Esophagus muscularis mucosa (tissue), 4 donors: ENCODE data around the gene GNAS-AS1. TPM values are rescaled to one million over a fixed set of nuclear protein-coding genes. Genes with fewer than 3 reads are reported as not detected.

ENCODE experiments used
- DNase-seq: peaks from one replicate; pipeline ENCODE4 v3.0.0-alpha.2; 2017; ENCODE audit errors: extremely low spot score
- H3K27ac ChIP-seq, 4 donors: fragments of 200-600 bp; sonication (generic); replicated peaks in 1 of 4; 1 replicate in 3 of 4; 2 replicates in 1 of 4; pipeline ENCODE4 v1.5.1; 2016 to 2019; ENCODE audit warnings: mild to moderate bottlenecking in 1 of 4
- H3K27me3 ChIP-seq, 4 donors: fragments of 200-600 bp; sonication (generic); one replicate each; pipeline versions ENCODE4 v1.5.1 to v1.6.0; 2016 to 2019
- H3K36me3 ChIP-seq, 4 donors: fragments of 200-600 bp; sonication (generic); one replicate each; pipeline ENCODE4 v1.5.1; 2016 to 2019
- H3K4me1 ChIP-seq, 4 donors: fragments of 200-600 bp; sonication (generic); one replicate each; pipeline ENCODE4 v1.5.1; 2016 to 2019
- H3K4me3 ChIP-seq, 4 donors: fragments of 200-600 bp; sonication (generic); 1 replicate in 2 of 4; 2 replicates in 2 of 4; pipeline ENCODE4 v1.5.1; 2016 to 2019; ENCODE audit warnings: mild to moderate bottlenecking in 4 of 4, moderate library complexity in 1 of 4
- H3K9me3 ChIP-seq, 4 donors: fragments of 200-600 bp; sonication (generic); 1 replicate in 3 of 4; 2 replicates in 1 of 4; pipeline ENCODE4 v1.5.1; 2016 to 2019
- EP300 ChIP-seq: sonication (generic); formaldehyde crosslinking; IDR thresholded peaks from one replicate; pipeline ENCODE4 v1.6.1; 2017; ENCODE audit warnings: antibody characterized with exemption
- POLR2A ChIP-seq: fragments of 450-650 bp; IDR thresholded peaks from one replicate; pipeline ENCODE4 v1.6.1; 2017; ENCODE audit warnings: antibody characterized with exemption, moderate library complexity, mild to moderate bottlenecking, low read depth
- POLR2AphosphoS5 ChIP-seq, 2 donors: sonication (generic); formaldehyde crosslinking; IDR thresholded peaks; one replicate each; pipeline ENCODE4 v1.6.1; 2017; ENCODE audit warnings: antibody characterized with exemption in 2 of 2
- WGBS: methylation state at CpG from one replicate; pipeline ENCODE4 v1.1.5; 2018; 5-methylcytosine and 5-hydroxymethylcytosine counted together
- intact Hi-C: fragments of 100-400 bp; cut with DNase I; formaldehyde crosslinking; loops from one replicate; pipeline ENCODE4 v1.15.1; 2023
- total RNA-seq, 4 donors: library from RNA; depleted of rRNA; stranded (reverse); fragments of >200 nt; gene quantifications; one replicate each; pipeline versions ENCODE4 v1.1.0 to v1.2.1, GENCODE V29; 2016
- TF ChIP-seq, protein P1 (sequence below), 3 experiments: fragments of 200-600 bp in 2 of 3; fragments of 450-650 bp in 1 of 3; sonication (generic) in 2 of 3; IDR thresholded peaks; one replicate each; pipeline ENCODE4 v1.5.1; 2017 to 2019; ENCODE audit warnings: antibody characterized with exemption in 3 of 3, mild to moderate bottlenecking in 2 of 3, moderate library complexity in 1 of 3

Gene GNAS-AS1
- total RNA-seq, 4 donors from 2014 or later = 0.13 to 0.42 (median 0.23) TPM; not detected in 1

DNA sequence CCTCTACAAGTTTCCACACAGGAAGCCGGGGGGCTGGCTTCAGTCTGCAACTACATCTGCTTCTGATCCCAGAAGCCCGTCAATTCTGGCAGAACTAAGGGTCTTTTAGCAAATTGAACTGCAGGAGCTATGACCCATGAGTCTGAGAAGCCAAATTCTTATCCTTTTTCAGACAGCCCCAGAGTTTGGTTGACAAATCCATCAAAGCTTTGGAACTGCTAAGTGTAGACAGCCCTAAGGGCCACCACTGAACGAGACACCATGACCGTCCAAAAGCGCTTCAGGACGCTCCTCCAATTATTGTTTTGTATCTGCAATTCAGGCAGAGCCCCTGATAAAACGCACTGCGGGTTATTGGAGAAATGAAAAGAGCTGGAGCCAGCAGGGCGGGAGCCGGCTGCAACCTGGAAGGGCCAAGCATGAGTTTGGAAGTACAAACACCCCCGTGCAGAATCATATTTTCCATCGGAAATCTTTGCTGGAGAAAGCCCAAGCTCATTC is 67.1 kb downstream of the GNAS-AS1 start:
- peaks cover 0 to 51% (median 0%) of the 10 kb centered on the region in 4 donors for H3K27me3 ChIP-seq
- 74% methylated on average over 12 of the region's 12 CpGs for WGBS
- H3K4me1 ChIP-seq = no peaks in the 10 kb centered on the region
- DNase-seq = no peak
- no peak overlapping the region for H3K4me3 ChIP-seq
- intact Hi-C loops = no loop called here
- H3K36me3 ChIP-seq = no peaks in the 10 kb centered on the region
- H3K9me3 ChIP-seq = no peaks in the 10 kb centered on the region
- TF ChIP-seq POLR2A (no peak), POLR2AphosphoS5 (IDR thresholded peaks at IDR 0.05) (no peak), EP300 (no peak)
- TF ChIP-seq, protein P1, sequence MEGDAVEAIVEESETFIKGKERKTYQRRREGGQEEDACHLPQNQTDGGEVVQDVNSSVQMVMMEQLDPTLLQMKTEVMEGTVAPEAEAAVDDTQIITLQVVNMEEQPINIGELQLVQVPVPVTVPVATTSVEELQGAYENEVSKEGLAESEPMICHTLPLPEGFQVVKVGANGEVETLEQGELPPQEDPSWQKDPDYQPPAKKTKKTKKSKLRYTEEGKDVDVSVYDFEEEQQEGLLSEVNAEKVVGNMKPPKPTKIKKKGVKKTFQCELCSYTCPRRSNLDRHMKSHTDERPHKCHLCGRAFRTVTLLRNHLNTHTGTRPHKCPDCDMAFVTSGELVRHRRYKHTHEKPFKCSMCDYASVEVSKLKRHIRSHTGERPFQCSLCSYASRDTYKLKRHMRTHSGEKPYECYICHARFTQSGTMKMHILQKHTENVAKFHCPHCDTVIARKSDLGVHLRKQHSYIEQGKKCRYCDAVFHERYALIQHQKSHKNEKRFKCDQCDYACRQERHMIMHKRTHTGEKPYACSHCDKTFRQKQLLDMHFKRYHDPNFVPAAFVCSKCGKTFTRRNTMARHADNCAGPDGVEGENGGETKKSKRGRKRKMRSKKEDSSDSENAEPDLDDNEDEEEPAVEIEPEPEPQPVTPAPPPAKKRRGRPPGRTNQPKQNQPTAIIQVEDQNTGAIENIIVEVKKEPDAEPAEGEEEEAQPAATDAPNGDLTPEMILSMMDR (IDR thresholded peaks at IDR 0.05) = no peak
- no peak overlapping the region for H3K27ac ChIP-seq

DNA sequence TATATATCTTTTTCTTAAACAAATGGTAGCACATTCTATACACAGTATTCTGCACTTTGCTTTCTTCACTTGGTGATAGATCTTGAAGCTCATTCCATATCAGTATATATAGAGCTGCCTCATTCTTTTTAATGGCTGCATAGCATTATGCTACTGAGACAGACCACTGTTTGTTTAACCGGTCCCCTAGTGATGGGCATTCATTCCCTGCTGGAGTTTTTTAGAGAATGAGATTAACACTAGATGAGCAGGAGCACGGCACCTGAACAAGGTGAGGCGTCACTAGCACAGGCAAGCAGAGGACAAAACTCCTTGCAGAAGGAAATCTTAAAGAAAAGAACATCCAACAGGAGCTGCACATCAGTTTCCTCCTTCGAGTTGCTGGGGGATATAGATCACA is 69.6 kb downstream of the GNAS-AS1 start:
- H3K36me3 ChIP-seq = no peaks in the 10 kb centered on the region
- no peaks in the 10 kb centered on the region for H3K4me1 ChIP-seq
- intact Hi-C loops = no loop called here
- H3K27ac ChIP-seq = no peak overlapping the region
- peaks cover 0 to 52% (median 0%) of the 10 kb centered on the region in 4 donors for H3K27me3 ChIP-seq
- TF ChIP-seq POLR2A = no peak
- TF ChIP-seq EP300 = no peak
- TF ChIP-seq, protein P1 (IDR thresholded peaks at IDR 0.05) = no peak
- no peak overlapping the region for H3K4me3 ChIP-seq
- WGBS = 83% methylated on average over 4 of the region's 4 CpGs
- no peaks in the 10 kb centered on the region for H3K9me3 ChIP-seq
- DNase-seq = no peak

DNA sequence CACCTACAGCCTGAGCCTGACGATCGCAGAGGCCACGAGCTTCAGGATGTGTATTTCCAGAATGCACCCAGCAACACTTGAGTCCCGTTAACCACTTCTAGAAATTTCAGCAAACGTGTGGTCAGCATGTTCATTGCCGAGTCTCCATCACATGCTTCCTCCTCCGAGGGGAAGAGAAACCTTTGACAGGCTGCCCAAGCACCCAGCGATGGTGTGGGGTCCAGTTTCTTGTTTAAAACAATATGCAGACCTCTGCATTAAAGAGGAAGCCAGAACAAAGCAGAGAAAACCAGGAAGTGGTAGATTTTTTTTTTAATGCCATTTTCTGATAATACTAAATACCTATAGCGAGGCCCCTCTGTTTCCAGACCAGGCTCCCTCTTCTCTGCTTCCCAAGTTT is 71.9 kb downstream of the GNAS-AS1 start:
- intact Hi-C loops = no loop called here
- H3K27ac ChIP-seq = no peak overlapping the region
- H3K36me3 ChIP-seq = no peaks in the 10 kb centered on the region
- TF ChIP-seq EP300 = no peak
- no peak for TF ChIP-seq POLR2AphosphoS5 (IDR thresholded peaks at IDR 0.05)
- TF ChIP-seq, protein P1 (IDR thresholded peaks at IDR 0.05) = no peak
- TF ChIP-seq POLR2A = no peak
- peaks cover 0 to 40% (median 0%) of the 10 kb centered on the region in 4 donors for H3K27me3 ChIP-seq
- no peak for DNase-seq
- WGBS = 73% methylated on average over 9 of the region's 9 CpGs
- H3K9me3 ChIP-seq = no peaks in the 10 kb centered on the region
- no peak overlapping the region for H3K4me3 ChIP-seq
- H3K4me1 ChIP-seq = no peaks in the 10 kb centered on the region

DNA sequence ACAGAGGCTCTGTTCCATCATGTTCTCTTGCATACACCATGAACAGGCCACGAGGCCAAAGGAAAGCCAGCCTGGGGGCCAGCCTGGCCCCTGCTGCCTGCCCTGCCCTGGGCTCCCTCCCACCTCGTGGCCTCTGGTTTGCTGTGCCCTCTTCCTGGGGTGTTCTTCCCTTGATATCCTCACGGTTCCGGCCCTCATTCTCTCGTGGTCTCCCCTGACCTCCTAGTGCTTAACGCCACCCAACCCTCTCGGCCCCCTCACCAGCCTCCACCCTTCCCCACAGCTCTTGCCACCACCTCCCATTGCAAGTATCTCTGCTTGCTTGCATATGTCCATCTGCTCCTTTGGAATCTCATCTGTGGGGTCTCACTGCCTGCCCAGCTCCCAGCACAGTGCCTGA is 73.0 kb downstream of the GNAS-AS1 start:
- intact Hi-C loops = no loop called here
- no peak for DNase-seq

More for the DNA sequence above, 73.0 kb downstream of the GNAS-AS1 start:
- Histone ChIP-seq H3K9me3 (no peaks in the 10 kb centered on the region), H3K36me3 (no peaks in the 10 kb centered on the region), H3K27me3 (peaks cover 0 to 29% (median 0%) of the 10 kb centered on the region in 4 donors), H3K27ac (no peak overlapping the region), H3K4me1 (no peaks in the 10 kb centered on the region), H3K4me3 (no peak overlapping the region)
- 80% methylated on average over 7 of the region's 7 CpGs for WGBS
- TF ChIP-seq EP300 = no peak
- TF ChIP-seq POLR2A = no peak
- TF ChIP-seq, protein P1 (IDR thresholded peaks at IDR 0.05) = no peak
- no peak for TF ChIP-seq POLR2AphosphoS5 (IDR thresholded peaks at IDR 0.05)
